Endothelial cell of umbilical vein (primary cell): Measurements from ENCODE around the gene KLK13. TPM values are rescaled to one million over a fixed set of nuclear protein-coding genes. Genes with fewer than 3 reads are reported as not detected.

Experiments
- BruUV-seq: library from RNA; stranded (reverse); fragments of 400-500 nt; replicated peaks from 2 replicates; lab custom pipeline; 2021; lab: Mats Ljungman, UMichigan
- CTCF ChIA-PET: fragments of 300-600, 350-600 bp; sonication (Branson Sonifier 250); formaldehyde crosslinking; loops from one replicate; lab custom pipeline; 2021; ENCODE audit warnings: antibody characterized with exemption, inconsistent platforms; lab: Charles Lee
- POLR2A ChIA-PET: fragments of 300-600, 350-600 bp; sonication (Branson Sonifier 250); formaldehyde crosslinking; loops from one replicate; lab custom pipeline; 2021; ENCODE audit warnings: antibody characterized with exemption, inconsistent platforms; lab: Charles Lee
- DNase-seq: peaks from one replicate; pipeline ENCODE4 v3.0.0-alpha.2; 2011; ENCODE audit warnings: low read depth, low spot score
- FAIRE-seq: peaks from 2 replicates; lab custom pipeline; 2011; peaks lifted over from hg19 to GRCh38; lab: Jason Lieb, UNC
- H2AFZ ChIP-seq: 2 replicates; pipeline ENCODE4 v1.6.0; 2012; ENCODE audit warnings: low read depth, low read length, control low read depth, inconsistent platforms
- H3K27ac ChIP-seq: 2 replicates; pipeline ENCODE4 v1.5.1; 2011; ENCODE audit warnings: low read depth, mild to moderate bottlenecking, control low read depth, low read length, moderate library complexity; ENCODE audit not compliant: insufficient read depth
- H3K27me3 ChIP-seq, 2 experiments: 2 replicates each; pipeline versions ENCODE4 v1.6.0 to v1.6.1; 2011; ENCODE audit warnings: low read length in 2 of 2, mixed read lengths in 1 of 2; ENCODE audit not compliant: control insufficient read depth in 2 of 2, insufficient read depth in 2 of 2
- H3K36me3 ChIP-seq, 2 experiments: 2 replicates in 1 of 2; 3 replicates in 1 of 2; pipeline ENCODE4 v1.5.1; 2011; ENCODE audit warnings: low read length in 2 of 2, mild to moderate bottlenecking in 1 of 2, moderate library complexity in 1 of 2; ENCODE audit not compliant: control insufficient read depth in 2 of 2, insufficient read depth in 2 of 2; ENCODE audit errors: extremely low read depth in 1 of 2
- H3K4me1 ChIP-seq: 3 replicates; pipeline ENCODE4 v1.5.1; 2011; ENCODE audit warnings: mild to moderate bottlenecking, low read length; ENCODE audit not compliant: control insufficient read depth, insufficient read depth; ENCODE audit errors: extremely low read depth
- H3K4me2 ChIP-seq: 2 replicates; pipeline ENCODE4 v1.6.1; 2011; ENCODE audit warnings: low read length, control low read depth, mixed read lengths; ENCODE audit not compliant: insufficient read depth
- H3K4me3 ChIP-seq, 3 experiments: fragments of 200-600 bp in 1 of 3; sonication (generic), shearing (Covaris generic) in 1 of 3; replicated peaks in 1 of 3; 2 replicates each; pipeline ENCODE4 v1.5.1; 2011 to 2016; ENCODE audit warnings: control low read depth in 3 of 3, low read length in 3 of 3, mild to moderate bottlenecking in 2 of 3, inconsistent platforms in 1 of 3, low read depth in 1 of 3, moderate library complexity in 1 of 3; ENCODE audit not compliant: insufficient read depth in 1 of 3
- H3K79me2 ChIP-seq: 2 replicates; pipeline ENCODE4 v1.6.0; 2012; ENCODE audit warnings: low read length, inconsistent platforms; ENCODE audit not compliant: control insufficient read depth, insufficient read depth
- H3K9ac ChIP-seq: replicated peaks from 2 replicates; pipeline ENCODE3; 2011; ENCODE audit warnings: low read length, control low read depth; ENCODE audit not compliant: insufficient read depth; ENCODE audit errors: extremely low read depth
- H3K9me1 ChIP-seq: replicated peaks from 3 replicates; pipeline ENCODE4 v1.6.0; 2011; ENCODE audit warnings: mild to moderate bottlenecking, low read length; ENCODE audit not compliant: control insufficient read depth, insufficient read depth; ENCODE audit errors: extremely low read depth
- H3K9me3 ChIP-seq: replicated peaks from 2 replicates; pipeline ENCODE4 v1.5.1; 2012; ENCODE audit warnings: low read length, inconsistent platforms; ENCODE audit not compliant: control insufficient read depth, insufficient read depth
- H4K20me1 ChIP-seq: replicated peaks from 2 replicates; pipeline ENCODE3; 2011; ENCODE audit warnings: mild to moderate bottlenecking, low read length; ENCODE audit not compliant: control insufficient read depth, insufficient read depth; ENCODE audit errors: extremely low read depth
- EZH2 ChIP-seq: IDR thresholded peaks from 2 replicates; pipeline ENCODE4 v1.6.1; 2012; ENCODE audit warnings: borderline replicate concordance, low read depth, mild to moderate bottlenecking, moderate library complexity, low read length, inconsistent platforms; ENCODE audit not compliant: severe bottlenecking
- FOS ChIP-seq: IDR thresholded peaks from 2 replicates; pipeline ENCODE4 v1.6.1; 2011; ENCODE audit warnings: mild to moderate bottlenecking, low read length, moderate library complexity, borderline replicate concordance; ENCODE audit not compliant: insufficient read depth
- GATA2 ChIP-seq: IDR thresholded peaks from 2 replicates; pipeline ENCODE4 v1.7.0; 2011; ENCODE audit warnings: low read depth, mild to moderate bottlenecking, moderate library complexity, mixed read lengths, low read length; ENCODE audit not compliant: insufficient read length, insufficient read depth
- JUN ChIP-seq: IDR thresholded peaks from 2 replicates; pipeline ENCODE4 v1.6.1; 2011; ENCODE audit warnings: borderline replicate concordance, low read depth; ENCODE audit not compliant: insufficient read length, insufficient read depth
- MYC ChIP-seq: IDR thresholded peaks from one replicate; pipeline ENCODE4 v1.6.1; 2011; ENCODE audit warnings: mild to moderate bottlenecking, low read depth, low read length
- POLR2A ChIP-seq: IDR thresholded peaks from 2 replicates; pipeline ENCODE4 v1.6.1; 2012; ENCODE audit warnings: low read depth, mild to moderate bottlenecking, control low read depth, low read length
- POLR2AphosphoS5 ChIP-seq: IDR thresholded peaks from 2 replicates; pipeline ENCODE4 v1.6.1; 2012; ENCODE audit warnings: low read depth, mild to moderate bottlenecking, control low read depth, low read length, moderate library complexity; ENCODE audit not compliant: insufficient read depth
- dilution Hi-C: fragments of 300-500 bp; cut with MboI; formaldehyde crosslinking; loops from one replicate; pipeline ENCODE4 v1.15.0; 2019; ENCODE audit warnings: low sequenced_read_pairs; ENCODE audit not compliant: extremely low pct_ligation_motif_present
- intact Hi-C: fragments of 100-400 bp; cut with micrococcal nuclease; formaldehyde crosslinking; loops from one replicate; pipeline ENCODE4 v1.10.0; 2022
- polyA plus RNA-seq, 4 experiments: library from polyadenylated mRNA; depleted of rRNA in 3 of 4; stranded (reverse) in 3 of 4; unstranded in 1 of 4; fragments of >200 nt; gene quantifications; 2 replicates each; pipeline versions ENCODE4 v1.2.1 to v1.2.3, GENCODE V29; 2011 to 2012; ENCODE audit warnings: missing spikeins in 1 of 4
- total RNA-seq: library from RNA; stranded (reverse); gene quantifications from 2 replicates; pipeline ENCODE4 v1.2.3, GENCODE V29; 2021
- TF ChIP-seq, protein P1 (sequence below), 2 donors: IDR thresholded peaks; 1 replicate in 1 of 2; 2 replicates in 1 of 2; pipeline ENCODE4 v1.5.1; 2011; ENCODE audit warnings: low read length in 2 of 2, mild to moderate bottlenecking in 2 of 2, moderate library complexity in 2 of 2, control low read depth in 1 of 2, inconsistent platforms in 1 of 2, low read depth in 1 of 2; ENCODE audit not compliant: insufficient read depth in 1 of 2; ENCODE audit errors: extremely low read depth in 1 of 2
- TF ChIP-seq, protein P2 (sequence below): IDR thresholded peaks from 2 replicates; pipeline ENCODE4 v1.6.1; 2011; ENCODE audit not compliant: insufficient read depth, insufficient read length

KLK13 gene
- total and polyA plus RNA-seq, 2 donors (not counting 3 experiments of a cell fraction or from before 2014, with no cell fraction given) = not detected

DNA sequence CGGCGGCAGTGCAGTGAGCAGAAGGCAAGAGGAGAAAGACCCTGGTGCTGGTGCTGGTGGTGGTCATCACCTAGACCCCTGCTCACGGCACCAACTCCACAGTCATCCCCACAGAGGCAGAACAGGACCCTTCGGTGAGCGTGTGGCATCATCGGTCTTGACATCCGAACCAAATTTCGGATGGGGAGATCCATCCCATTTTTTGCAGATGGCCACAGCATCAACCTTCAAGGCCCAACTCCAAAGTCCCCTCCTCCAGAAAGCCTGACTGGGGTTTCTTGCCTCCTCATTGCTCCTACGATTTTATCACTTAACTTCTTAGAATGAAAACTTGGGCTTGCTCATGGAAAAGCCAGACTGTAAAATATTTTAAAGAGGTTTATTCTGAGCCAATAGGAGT is 21.4 kb downstream of the KLK13 start:
- Histone ChIP-seq H3K9ac (no peak overlapping the region), H4K20me1 (no peaks in the 10 kb centered on the region), H3K9me1 (no peaks in the 10 kb centered on the region), H3K79me2 (no peaks in the 10 kb centered on the region), H3K4me2 (no peak overlapping the region), H2AFZ (no peak overlapping the region), H3K4me3 (no peak overlapping the region), H3K9me3 (no peaks in the 10 kb centered on the region), H3K27ac (no peak overlapping the region), H3K27me3 (no peaks in the 10 kb centered on the region), H3K4me1 (no peaks in the 10 kb centered on the region), H3K36me3 (no peaks in the 10 kb centered on the region)
- POLR2A ChIA-PET = no interaction called here
- FAIRE-seq = no peak
- no peak for DNase-seq
- CTCF ChIA-PET = interaction anchor here (1.0 to 1.7 kb wide), 2 partner anchors 22 to 27 kb away, joined by 5 to 8 read pairs; no protein-coding TSS in a partner anchor
- dilution Hi-C loops (no loop called here), intact Hi-C loops (no loop called here)
- BruUV-seq = no TSS peak
- TF ChIP-seq POLR2AphosphoS5 (no peak), GATA2 (no peak), JUN (no peak), POLR2A (no peak), FOS (no peak), EZH2 (no peak), MYC (no peak)
- TF ChIP-seq, protein P1, sequence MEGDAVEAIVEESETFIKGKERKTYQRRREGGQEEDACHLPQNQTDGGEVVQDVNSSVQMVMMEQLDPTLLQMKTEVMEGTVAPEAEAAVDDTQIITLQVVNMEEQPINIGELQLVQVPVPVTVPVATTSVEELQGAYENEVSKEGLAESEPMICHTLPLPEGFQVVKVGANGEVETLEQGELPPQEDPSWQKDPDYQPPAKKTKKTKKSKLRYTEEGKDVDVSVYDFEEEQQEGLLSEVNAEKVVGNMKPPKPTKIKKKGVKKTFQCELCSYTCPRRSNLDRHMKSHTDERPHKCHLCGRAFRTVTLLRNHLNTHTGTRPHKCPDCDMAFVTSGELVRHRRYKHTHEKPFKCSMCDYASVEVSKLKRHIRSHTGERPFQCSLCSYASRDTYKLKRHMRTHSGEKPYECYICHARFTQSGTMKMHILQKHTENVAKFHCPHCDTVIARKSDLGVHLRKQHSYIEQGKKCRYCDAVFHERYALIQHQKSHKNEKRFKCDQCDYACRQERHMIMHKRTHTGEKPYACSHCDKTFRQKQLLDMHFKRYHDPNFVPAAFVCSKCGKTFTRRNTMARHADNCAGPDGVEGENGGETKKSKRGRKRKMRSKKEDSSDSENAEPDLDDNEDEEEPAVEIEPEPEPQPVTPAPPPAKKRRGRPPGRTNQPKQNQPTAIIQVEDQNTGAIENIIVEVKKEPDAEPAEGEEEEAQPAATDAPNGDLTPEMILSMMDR (IDR thresholded peaks at IDR 0.05; ENCODE audit: extremely low read depth in 1 of 2, insufficient read depth in 1 of 2, low read depth in 1 of 2, low read length in 2 of 2) = no peak
- TF ChIP-seq, protein P2, sequence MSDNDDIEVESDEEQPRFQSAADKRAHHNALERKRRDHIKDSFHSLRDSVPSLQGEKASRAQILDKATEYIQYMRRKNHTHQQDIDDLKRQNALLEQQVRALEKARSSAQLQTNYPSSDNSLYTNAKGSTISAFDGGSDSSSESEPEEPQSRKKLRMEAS = no peak
